ENCODE data around the gene NRBP1. TPM values are rescaled to one million over a fixed set of nuclear protein-coding genes. Genes with fewer than 3 reads are reported as not detected.

NRBP1 gene
- total and polyA plus RNA-seq, 10 donors = 41.8 to 82.0 (median 62.7) TPM

Small RNA genes lying within 50 kb of the gene (small RNA-seq; reads per million reads assigned to genes)
- 0 reads per million in 4 donors for gene RNU6-986P

Other genes with a start within 250 kb of the NRBP1 start
- 100 to 1,000 TPM in 3 of 7 donors, 10 to 100 TPM in 4; 59.2 to 300 (median 92.8) TPM for gene ATRAID, start 216.6 kb upstream of the NRBP1 start, total RNA-seq
- 100 to 1,000 TPM in 2 of 3 donors, 10 to 100 TPM in 1; 85.1 to 131 (median 116) TPM for gene ATRAID, start 216.6 kb upstream of the NRBP1 start, polyA plus RNA-seq
- gene SLC5A6, start 216.4 kb upstream of the NRBP1 start, total RNA-seq = 10 to 100 TPM; 19.4 to 33.3 (median 23.2) TPM
- gene SLC5A6, start 216.4 kb upstream of the NRBP1 start, polyA plus RNA-seq = 10 to 100 TPM; 11.9 to 15.4 (median 15.3) TPM
- gene CAD, start 211.3 kb upstream of the NRBP1 start, total RNA-seq = 10 to 100 TPM; 20.9 to 38.8 (median 30.3) TPM
- 10 to 100 TPM; 10.9 to 18.3 (median 14.2) TPM for gene CAD, start 211.3 kb upstream of the NRBP1 start, polyA plus RNA-seq
- under 1 TPM in 2 of 7 donors, not detected in 5; 0.32 to 0.34 TPM for gene SLC30A3, start 165.6 kb upstream of the NRBP1 start, total RNA-seq
- under 1 TPM; 0.05 to 0.16 (median 0.07) TPM for gene SLC30A3, start 165.6 kb upstream of the NRBP1 start, polyA plus RNA-seq
- gene DNAJC5G, start 153.2 kb upstream of the NRBP1 start, total RNA-seq = not detected
- gene DNAJC5G, start 153.2 kb upstream of the NRBP1 start, polyA plus RNA-seq = not detected
- gene TRIM54, start 146.2 kb upstream of the NRBP1 start, total RNA-seq = 1 to 10 TPM in 1 of 7 donors, under 1 TPM in 5, not detected in 1; 0.23 to 3.1 (median 0.48) TPM
- under 1 TPM; 0.22 to 0.77 (median 0.49) TPM for gene TRIM54, start 146.2 kb upstream of the NRBP1 start, polyA plus RNA-seq
- 1 to 10 TPM; 1.9 to 3.9 (median 2.4) TPM for gene UCN, start 120.2 kb upstream of the NRBP1 start, total RNA-seq
- 1 to 10 TPM; 2.5 to 4.4 (median 3.4) TPM for gene UCN, start 120.2 kb upstream of the NRBP1 start, polyA plus RNA-seq
- 100 to 1,000 TPM in 1 of 7 donors, 10 to 100 TPM in 6; 58.0 to 101 (median 73.9) TPM for gene MPV17, start 105.5 kb upstream of the NRBP1 start, total RNA-seq
- gene MPV17, start 105.5 kb upstream of the NRBP1 start, polyA plus RNA-seq = 10 to 100 TPM; 78.8 to 83.1 (median 81.7) TPM
- gene GTF3C2, start 71.9 kb upstream of the NRBP1 start, total RNA-seq = 10 to 100 TPM; 56.8 to 73.8 (median 61.9) TPM
- 10 to 100 TPM; 27.5 to 39.1 (median 37.1) TPM for gene GTF3C2, start 71.9 kb upstream of the NRBP1 start, polyA plus RNA-seq
- 10 to 100 TPM; 26.5 to 33.9 (median 30.3) TPM for gene EIF2B4, start 58.3 kb upstream of the NRBP1 start, total RNA-seq
- gene EIF2B4, start 58.3 kb upstream of the NRBP1 start, polyA plus RNA-seq = 10 to 100 TPM; 33.4 to 58.1 (median 48.5) TPM
- gene SNX17, start 58.0 kb upstream of the NRBP1 start, total RNA-seq = 100 to 1,000 TPM; 102 to 140 (median 118) TPM
- 100 to 1,000 TPM in 1 of 3 donors, 10 to 100 TPM in 2; 84.9 to 128 (median 86.5) TPM for gene SNX17, start 58.0 kb upstream of the NRBP1 start, polyA plus RNA-seq
- 10 to 100 TPM; 13.6 to 20.2 (median 17.7) TPM for gene ZNF513, start 47.9 kb upstream of the NRBP1 start, total RNA-seq
- gene ZNF513, start 47.9 kb upstream of the NRBP1 start, polyA plus RNA-seq = 10 to 100 TPM; 14.2 to 29.0 (median 26.7) TPM
- gene PPM1G, start 19.0 kb upstream of the NRBP1 start, total RNA-seq = 10 to 100 TPM; 44.9 to 59.3 (median 49.9) TPM
- 10 to 100 TPM; 36.0 to 51.2 (median 45.0) TPM for gene PPM1G, start 19.0 kb upstream of the NRBP1 start, polyA plus RNA-seq
- gene KRTCAP3, start 13.8 kb downstream of the NRBP1 start, total RNA-seq = 1 to 10 TPM in 6 of 7 donors, not detected in 1; 2.2 to 5.4 (median 3.3) TPM
- 1 to 10 TPM; 2.5 to 5.7 (median 4.5) TPM for gene KRTCAP3, start 13.8 kb downstream of the NRBP1 start, polyA plus RNA-seq
- gene IFT172, start 61.1 kb downstream of the NRBP1 start, total RNA-seq = 10 to 100 TPM; 25.1 to 44.3 (median 34.5) TPM
- 10 to 100 TPM; 14.4 to 48.4 (median 36.1) TPM for gene IFT172, start 61.1 kb downstream of the NRBP1 start, polyA plus RNA-seq
- 10 to 100 TPM in 2 of 7 donors, 1 to 10 TPM in 5; 2.6 to 10.9 (median 8.1) TPM for gene FNDC4, start 66.6 kb downstream of the NRBP1 start, total RNA-seq
- 1 to 10 TPM; 3.3 to 7.9 (median 4.2) TPM for gene FNDC4, start 66.6 kb downstream of the NRBP1 start, polyA plus RNA-seq
- 1 to 10 TPM in 6 of 7 donors, under 1 TPM in 1; 0.33 to 6.7 (median 3.3) TPM for gene GCKR, start 68.2 kb downstream of the NRBP1 start, total RNA-seq
- gene GCKR, start 68.2 kb downstream of the NRBP1 start, polyA plus RNA-seq = 1 to 10 TPM in 2 of 3 donors, under 1 TPM in 1; 0.59 to 3.4 (median 3.3) TPM
- 10 to 100 TPM; 31.6 to 61.8 (median 38.4) TPM for gene ZNF512, start 154.4 kb downstream of the NRBP1 start, total RNA-seq
- 10 to 100 TPM; 16.7 to 17.5 (median 17.2) TPM for gene ZNF512, start 154.4 kb downstream of the NRBP1 start, polyA plus RNA-seq
- 1 to 10 TPM; 2.1 to 7.8 (median 4.0) TPM for gene CCDC121, start 200.4 kb downstream of the NRBP1 start, total RNA-seq
- gene CCDC121, start 200.4 kb downstream of the NRBP1 start, polyA plus RNA-seq = 1 to 10 TPM; 1.5 to 3.5 (median 1.7) TPM
- 10 to 100 TPM; 18.0 to 29.4 (median 23.5) TPM for gene GPN1, start 200.4 kb downstream of the NRBP1 start, total RNA-seq
- 10 to 100 TPM; 20.7 to 27.8 (median 24.8) TPM for gene GPN1, start 200.4 kb downstream of the NRBP1 start, polyA plus RNA-seq
- 10 to 100 TPM; 28.7 to 42.1 (median 31.3) TPM for gene SUPT7L, start 235.0 kb downstream of the NRBP1 start, total RNA-seq
- 10 to 100 TPM; 22.9 to 31.1 (median 30.7) TPM for gene SUPT7L, start 235.0 kb downstream of the NRBP1 start, polyA plus RNA-seq
- gene SLC4A1AP, start 235.3 kb downstream of the NRBP1 start, total RNA-seq = 10 to 100 TPM; 17.3 to 25.4 (median 21.4) TPM
- gene SLC4A1AP, start 235.3 kb downstream of the NRBP1 start, polyA plus RNA-seq = 10 to 100 TPM; 10.5 to 13.5 (median 11.1) TPM

All from spleen (tissue), 11 donors.